Measurements from ENCODE around the gene ZNF618.

Gene ZNF618

DNA sequence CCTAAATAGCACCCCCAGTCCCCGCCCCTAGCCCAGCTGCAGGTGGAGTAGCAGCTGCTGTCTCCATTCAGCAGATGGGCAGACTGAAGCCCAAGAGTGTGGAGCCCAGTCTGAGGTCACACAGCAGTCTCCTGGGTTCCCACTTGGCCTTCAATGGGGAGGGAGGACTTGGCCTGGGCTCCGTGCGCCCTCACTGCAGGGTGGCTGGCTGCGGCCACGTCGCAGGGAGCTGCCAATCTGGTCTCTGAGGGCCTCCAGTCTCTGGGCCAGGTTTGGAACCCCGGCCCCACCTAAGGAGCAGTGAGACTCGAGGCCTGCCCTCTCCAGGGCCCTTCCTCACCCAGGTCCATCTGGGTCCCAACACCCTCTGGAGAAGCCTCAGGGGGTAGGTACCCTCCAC is 215.6 kb downstream of the ZNF618 start:
- TF ChIP-seq, protein P1, sequence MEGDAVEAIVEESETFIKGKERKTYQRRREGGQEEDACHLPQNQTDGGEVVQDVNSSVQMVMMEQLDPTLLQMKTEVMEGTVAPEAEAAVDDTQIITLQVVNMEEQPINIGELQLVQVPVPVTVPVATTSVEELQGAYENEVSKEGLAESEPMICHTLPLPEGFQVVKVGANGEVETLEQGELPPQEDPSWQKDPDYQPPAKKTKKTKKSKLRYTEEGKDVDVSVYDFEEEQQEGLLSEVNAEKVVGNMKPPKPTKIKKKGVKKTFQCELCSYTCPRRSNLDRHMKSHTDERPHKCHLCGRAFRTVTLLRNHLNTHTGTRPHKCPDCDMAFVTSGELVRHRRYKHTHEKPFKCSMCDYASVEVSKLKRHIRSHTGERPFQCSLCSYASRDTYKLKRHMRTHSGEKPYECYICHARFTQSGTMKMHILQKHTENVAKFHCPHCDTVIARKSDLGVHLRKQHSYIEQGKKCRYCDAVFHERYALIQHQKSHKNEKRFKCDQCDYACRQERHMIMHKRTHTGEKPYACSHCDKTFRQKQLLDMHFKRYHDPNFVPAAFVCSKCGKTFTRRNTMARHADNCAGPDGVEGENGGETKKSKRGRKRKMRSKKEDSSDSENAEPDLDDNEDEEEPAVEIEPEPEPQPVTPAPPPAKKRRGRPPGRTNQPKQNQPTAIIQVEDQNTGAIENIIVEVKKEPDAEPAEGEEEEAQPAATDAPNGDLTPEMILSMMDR (IDR thresholded peaks at IDR 0.05; ENCODE audit: low read depth, low read length), result no peak
- DNase-seq (ENCODE audit: extremely low read depth, low read depth), result no peak

DNA sequence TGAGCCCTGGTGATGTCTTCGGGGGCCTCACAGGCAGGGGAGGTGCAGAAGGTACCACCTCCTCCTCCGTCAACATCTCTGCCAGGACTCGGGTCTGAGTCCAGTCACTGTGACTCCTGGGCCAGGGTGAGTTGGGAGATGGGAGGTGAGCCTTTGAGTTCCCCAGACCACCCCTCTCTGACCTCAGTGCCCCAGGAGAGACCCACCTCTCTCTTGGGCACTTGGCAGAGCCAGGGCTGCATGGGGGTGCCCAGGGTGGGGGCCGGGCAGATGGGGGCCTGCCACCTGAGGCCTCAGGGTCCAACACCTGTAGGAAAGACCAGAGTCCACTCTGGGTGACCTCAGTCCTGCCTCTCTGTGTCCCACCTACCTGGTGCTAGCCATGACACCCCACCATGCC is 216.2 kb downstream of the ZNF618 start:
- TF ChIP-seq, protein P1 (IDR thresholded peaks at IDR 0.05; ENCODE audit: low read depth, low read length), result no peak

DNA sequence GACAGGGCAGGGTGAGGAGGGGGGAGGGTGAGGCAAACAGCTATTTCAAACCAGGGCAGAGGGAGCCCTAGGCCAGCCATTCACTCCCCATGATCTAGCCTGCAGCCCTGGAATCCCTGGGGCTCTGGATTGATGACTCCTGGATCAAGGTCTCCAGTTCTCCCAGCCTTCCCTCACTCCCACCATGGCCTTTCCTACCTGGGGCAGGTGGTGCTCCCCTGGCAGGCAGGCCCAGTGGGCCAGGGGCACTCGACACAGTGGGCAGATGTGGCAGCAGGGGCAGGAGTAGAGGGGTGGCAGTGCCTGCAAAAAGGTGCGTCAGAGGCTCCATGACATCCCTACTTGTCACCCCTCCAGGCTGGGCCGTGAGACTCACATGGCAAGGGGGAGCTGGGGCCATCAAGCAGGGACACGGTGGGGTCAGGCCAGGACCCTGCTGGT is 216.9 kb downstream of the ZNF618 start:
- TF ChIP-seq, protein P1 (IDR thresholded peaks at IDR 0.05; ENCODE audit: low read depth, low read length), result no peak
- DNase-seq (ENCODE audit: extremely low read depth, low read depth), result no peak

More for the DNA sequence above, 216.2 kb downstream of the ZNF618 start:
- no peak for DNase-seq (ENCODE audit: extremely low read depth, low read depth)

DNA sequence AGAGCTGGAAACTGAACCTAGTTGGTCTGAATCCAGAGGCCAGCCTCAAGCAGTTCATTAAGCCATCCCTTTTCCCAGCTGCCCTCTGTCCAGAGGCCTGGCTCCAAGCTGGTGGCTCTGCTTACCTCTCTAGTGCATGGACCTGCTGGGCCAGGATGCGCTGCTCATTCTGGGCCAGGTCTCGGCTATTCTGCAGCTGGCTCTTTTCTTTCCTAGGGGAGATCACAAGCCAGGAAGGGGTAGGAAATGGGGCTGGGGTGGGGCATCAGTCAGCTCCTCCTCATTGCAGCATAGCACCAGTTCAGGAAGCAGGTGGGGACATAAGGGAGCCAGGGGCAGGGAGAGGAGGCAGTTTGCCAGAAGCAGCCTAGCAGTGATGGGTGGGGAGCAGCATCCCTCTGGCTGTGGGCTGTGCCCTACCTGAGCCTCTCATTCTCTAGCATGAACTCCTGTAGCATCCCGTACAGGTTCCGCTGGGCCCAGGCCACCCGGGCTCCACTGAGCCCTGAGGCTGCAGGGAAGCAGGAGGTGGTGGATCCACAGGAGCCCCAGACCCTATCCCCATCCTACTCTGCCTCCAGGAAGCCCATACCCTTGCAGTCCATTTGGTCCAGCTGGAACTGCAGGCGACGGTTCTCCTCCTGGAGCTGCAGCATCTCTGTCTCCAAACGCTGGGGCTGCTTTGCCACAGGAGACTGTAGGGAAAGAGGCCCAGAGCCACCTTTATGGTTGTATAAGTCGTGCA is 217.8 kb downstream of the ZNF618 start:
- TF ChIP-seq, protein P1 (IDR thresholded peaks at IDR 0.05; ENCODE audit: low read depth, low read length), result no peak

DNA sequence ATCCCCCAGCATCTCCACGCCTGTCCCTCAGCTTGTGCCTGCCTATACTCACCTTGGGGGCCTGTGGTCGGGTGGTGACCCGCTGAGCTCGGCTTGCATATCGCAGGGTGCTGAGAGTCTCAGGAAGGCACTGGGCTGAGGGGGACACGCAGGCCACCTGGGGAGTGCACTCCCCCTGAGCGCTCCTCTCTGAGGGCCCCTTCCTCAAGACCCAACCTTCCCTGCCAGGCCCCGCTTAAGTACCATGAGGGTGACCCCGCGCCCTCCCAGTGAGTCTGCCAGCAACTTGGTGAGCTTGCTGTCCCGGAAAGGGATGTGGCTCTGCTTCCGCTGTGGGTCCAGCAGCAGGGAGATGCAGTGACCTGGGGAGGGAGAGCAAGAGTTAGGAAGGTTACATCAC is 218.9 kb downstream of the ZNF618 start:
- TF ChIP-seq, protein P1 (IDR thresholded peaks at IDR 0.05; ENCODE audit: low read depth, low read length), result no peak
- no peak for DNase-seq (ENCODE audit: extremely low read depth, low read depth)

More for the DNA sequence above, 217.8 kb downstream of the ZNF618 start:
- no peak for DNase-seq (ENCODE audit: extremely low read depth, low read depth)

DNA sequence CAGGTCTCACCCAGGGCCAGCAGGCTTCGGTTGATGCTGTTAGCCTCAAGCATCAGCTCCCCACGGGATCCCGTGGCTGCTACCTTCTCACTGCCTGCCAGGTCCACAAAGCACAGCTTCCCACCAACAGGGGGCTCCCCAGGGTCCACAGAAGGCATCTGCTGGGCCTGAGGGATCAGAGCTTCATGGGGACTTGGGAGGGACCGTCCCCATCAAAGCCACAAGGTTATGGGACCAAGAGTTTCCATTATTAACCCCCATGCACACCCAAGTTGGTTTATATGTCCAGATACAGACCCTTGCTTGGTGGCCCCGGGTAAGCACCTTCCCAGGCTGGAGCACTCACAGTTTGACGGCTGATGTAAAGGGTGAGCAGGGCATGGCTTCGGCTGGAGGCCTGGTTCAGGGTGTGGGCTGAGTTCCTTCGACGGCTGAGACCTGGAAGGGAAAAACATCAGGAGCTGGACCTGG is 220.0 kb downstream of the ZNF618 start:
- no peak for DNase-seq (ENCODE audit: extremely low read depth, low read depth)
- TF ChIP-seq, protein P1 (IDR thresholded peaks at IDR 0.05; ENCODE audit: low read depth, low read length), result no peak; the same call in 1 of the 2 replicates

DNA sequence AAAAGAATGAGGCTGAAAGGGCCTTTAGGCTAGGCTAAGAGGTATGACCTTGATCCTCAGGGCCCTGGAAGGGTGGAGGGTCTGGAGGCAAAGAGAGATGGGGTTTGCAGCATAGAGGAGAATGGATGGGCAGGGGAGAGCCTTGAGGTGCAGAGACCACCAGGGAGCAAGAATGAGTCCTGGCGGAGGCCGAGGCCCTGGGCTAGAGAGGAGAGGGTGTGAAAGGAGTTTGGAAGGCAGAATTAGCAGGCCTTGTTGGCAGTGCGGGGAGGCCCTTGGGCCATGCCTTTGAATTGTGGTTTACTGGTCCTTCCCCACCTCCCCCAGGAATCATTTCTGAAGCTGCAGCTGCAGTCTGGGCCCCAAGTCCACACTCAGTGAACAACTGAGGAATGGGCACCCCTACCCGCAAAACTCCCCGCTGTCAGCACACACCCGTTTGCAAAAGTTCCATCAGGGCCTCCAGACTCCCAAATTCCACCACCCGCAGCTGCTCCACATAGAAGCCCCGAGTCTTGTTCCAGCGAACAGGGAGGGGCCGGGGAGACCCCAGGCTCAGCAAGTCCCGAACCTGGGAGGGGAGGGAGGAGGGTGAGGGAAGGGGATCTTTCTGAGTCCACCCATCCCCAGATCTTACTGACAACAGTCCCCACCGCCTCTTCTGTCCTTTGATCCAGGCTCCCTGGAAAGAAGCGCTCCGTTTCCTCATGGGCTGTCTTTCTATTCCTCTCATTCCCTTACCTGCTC is 220.9 kb downstream of the ZNF618 start:
- TF ChIP-seq, protein P1 (IDR thresholded peaks at IDR 0.05; ENCODE audit: low read depth, low read length), result no peak
- no peak for DNase-seq (ENCODE audit: extremely low read depth, low read depth)

Measured in AG09319 (cell line).